A549 treated with AZD2906 at 1 μM for 4 hours (cell line): ENCODE measurements around the gene MYLIP. TPM values are rescaled to one million over a fixed set of nuclear protein-coding genes. Genes with fewer than 3 reads are reported as not detected.

Experiments used
- total RNA-seq: library from RNA; stranded (reverse); fragments of 200-300 nt; extraction: Qiagen RNA extraction; gene quantifications from 5 replicates; pipeline ENCODE4 v1.2.3, GENCODE V29; 2022

The MYLIP gene
- total RNA-seq = 2.1 to 2.7 TPM (median 2.4 TPM) in 5 replicates

GRCh38 chr6:16128759-16129622 is at the start of gene MYLIP:
Gene MYLIP, plus strand, starts transcription at chr6:16129086. Its CDS starts 237 bp downstream, at chr6:16129323.

Other genes starting within 250 kb of the MYLIP start
- gene GMPR, start 109.5 kb downstream of the MYLIP start, total RNA-seq = 3.9 to 6.8 TPM (median 5.6 TPM) in 5 replicates